ENCODE results near the gene FHDC1. TPM values are rescaled to one million over a fixed set of nuclear protein-coding genes. Genes with fewer than 3 reads are reported as not detected.

Gene FHDC1
- polyA plus RNA-seq, 2 of the 4 experiments (the other 2 are of a cell fraction): 0.08 to 0.31 TPM

DNA sequence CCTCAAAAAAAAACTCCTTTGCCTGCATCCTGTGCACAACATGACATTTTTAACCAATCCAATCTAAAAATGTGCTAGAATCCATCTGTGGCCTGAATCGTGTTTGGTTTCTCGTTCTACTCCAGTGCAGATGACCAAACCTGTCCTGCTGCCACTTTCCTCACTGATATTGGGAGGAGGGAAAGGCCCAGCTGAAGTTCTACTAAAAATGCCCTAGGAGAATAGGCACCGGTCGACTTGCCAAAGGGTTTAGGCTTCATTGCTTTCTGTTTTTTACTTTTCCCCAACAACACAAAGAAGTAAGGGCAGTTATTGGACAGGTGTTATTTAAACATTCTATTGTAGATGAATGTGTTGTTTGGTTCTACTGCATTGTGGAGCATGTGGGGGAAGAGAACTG, 7.8 kb upstream of the FHDC1 start:
- 74% methylated on average over 4 of the region's 4 CpGs for WGBS (ENCODE audit: missing lambda C conversion rate)
- no peaks in the 10 kb centered on the region for H3K9me3 ChIP-seq
- ATAC-seq (no peak), DNase-seq (ENCODE audit: low read depth in 1 of 2, low spot score in 1 of 2) (no peak), FAIRE-seq (no peak)
- H3K4me1 ChIP-seq: no peaks in the 10 kb centered on the region
- TF ChIP-seq, protein P1, sequence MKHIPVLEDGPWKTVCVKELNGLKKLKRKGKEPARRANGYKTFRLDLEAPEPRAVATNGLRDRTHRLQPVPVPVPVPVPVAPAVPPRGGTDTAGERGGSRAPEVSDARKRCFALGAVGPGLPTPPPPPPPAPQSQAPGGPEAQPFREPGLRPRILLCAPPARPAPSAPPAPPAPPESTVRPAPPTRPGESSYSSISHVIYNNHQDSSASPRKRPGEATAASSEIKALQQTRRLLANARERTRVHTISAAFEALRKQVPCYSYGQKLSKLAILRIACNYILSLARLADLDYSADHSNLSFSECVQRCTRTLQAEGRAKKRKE (CRISPR knock-in tag; IDR thresholded peaks at IDR 0.05; ENCODE audit: low read depth): no peak
- TF ChIP-seq HOXA7 (CRISPR knock-in tag; IDR thresholded peaks at IDR 0.05): no peak
- TF ChIP-seq POLR2AphosphoS2 (conservative IDR thresholded peaks at IDR 0.05; ENCODE audit: low read length): no peak
- no peak for TF ChIP-seq KDM5A (IDR thresholded peaks at IDR 0.05)
- no peak for TF ChIP-seq CEBPB (IDR thresholded peaks at IDR 0.05)
- no peak for TF ChIP-seq EHF (CRISPR knock-in tag; IDR thresholded peaks at IDR 0.05)
- TF ChIP-seq, protein P2, sequence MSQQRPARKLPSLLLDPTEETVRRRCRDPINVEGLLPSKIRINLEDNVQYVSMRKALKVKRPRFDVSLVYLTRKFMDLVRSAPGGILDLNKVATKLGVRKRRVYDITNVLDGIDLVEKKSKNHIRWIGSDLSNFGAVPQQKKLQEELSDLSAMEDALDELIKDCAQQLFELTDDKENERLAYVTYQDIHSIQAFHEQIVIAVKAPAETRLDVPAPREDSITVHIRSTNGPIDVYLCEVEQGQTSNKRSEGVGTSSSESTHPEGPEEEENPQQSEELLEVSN (IDR thresholded peaks at IDR 0.05; ENCODE audit: borderline replicate concordance, low read depth): no peak
- TF ChIP-seq PHF8 (IDR thresholded peaks at IDR 0.05; ENCODE audit: borderline replicate concordance, low read depth): no peak
- TF ChIP-seq CHD4 (IDR thresholded peaks at IDR 0.05; ENCODE audit: borderline replicate concordance): no peak
- no peak for TF ChIP-seq POLR2A (IDR thresholded peaks at IDR 0.05; ENCODE audit: low read length)
- no peak for TF ChIP-seq HDAC2 (IDR thresholded peaks at IDR 0.05)
- TF ChIP-seq, protein P3, sequence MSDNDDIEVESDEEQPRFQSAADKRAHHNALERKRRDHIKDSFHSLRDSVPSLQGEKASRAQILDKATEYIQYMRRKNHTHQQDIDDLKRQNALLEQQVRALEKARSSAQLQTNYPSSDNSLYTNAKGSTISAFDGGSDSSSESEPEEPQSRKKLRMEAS (IDR thresholded peaks at IDR 0.05): no peak
- TF ChIP-seq, protein P4, sequence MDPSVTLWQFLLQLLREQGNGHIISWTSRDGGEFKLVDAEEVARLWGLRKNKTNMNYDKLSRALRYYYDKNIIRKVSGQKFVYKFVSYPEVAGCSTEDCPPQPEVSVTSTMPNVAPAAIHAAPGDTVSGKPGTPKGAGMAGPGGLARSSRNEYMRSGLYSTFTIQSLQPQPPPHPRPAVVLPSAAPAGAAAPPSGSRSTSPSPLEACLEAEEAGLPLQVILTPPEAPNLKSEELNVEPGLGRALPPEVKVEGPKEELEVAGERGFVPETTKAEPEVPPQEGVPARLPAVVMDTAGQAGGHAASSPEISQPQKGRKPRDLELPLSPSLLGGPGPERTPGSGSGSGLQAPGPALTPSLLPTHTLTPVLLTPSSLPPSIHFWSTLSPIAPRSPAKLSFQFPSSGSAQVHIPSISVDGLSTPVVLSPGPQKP (IDR thresholded peaks at IDR 0.05; ENCODE audit: low read depth, low read length): no peak
- TF ChIP-seq HOXB13 (CRISPR knock-in tag; IDR thresholded peaks at IDR 0.05; ENCODE audit: low read depth): no peak
- TF ChIP-seq RFX5 (IDR thresholded peaks at IDR 0.05): no peak
- no peak for TF ChIP-seq FOSL2 (IDR thresholded peaks at IDR 0.05)
- TF ChIP-seq FOSL2 (CRISPR knock-in tag; IDR thresholded peaks at IDR 0.05): no peak
- no peak for TF ChIP-seq GATA3 (IDR thresholded peaks at IDR 0.05; ENCODE audit: borderline replicate concordance)
- TF ChIP-seq, protein P5, sequence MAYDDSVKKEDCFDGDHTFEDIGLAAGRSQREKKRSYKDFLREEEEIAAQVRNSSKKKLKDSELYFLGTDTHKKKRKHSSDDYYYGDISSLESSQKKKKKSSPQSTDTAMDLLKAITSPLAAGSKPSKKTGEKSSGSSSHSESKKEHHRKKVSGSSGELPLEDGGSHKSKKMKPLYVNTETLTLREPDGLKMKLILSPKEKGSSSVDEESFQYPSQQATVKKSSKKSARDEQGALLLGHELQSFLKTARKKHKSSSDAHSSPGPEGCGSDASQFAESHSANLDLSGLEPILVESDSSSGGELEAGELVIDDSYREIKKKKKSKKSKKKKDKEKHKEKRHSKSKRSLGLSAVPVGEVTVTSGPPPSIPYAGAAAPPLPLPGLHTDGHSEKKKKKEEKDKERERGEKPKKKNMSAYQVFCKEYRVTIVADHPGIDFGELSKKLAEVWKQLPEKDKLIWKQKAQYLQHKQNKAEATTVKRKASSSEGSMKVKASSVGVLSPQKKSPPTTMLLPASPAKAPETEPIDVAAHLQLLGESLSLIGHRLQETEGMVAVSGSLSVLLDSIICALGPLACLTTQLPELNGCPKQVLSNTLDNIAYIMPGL (CRISPR knock-in tag; IDR thresholded peaks at IDR 0.05; ENCODE audit: borderline replicate concordance): no peak
- TF ChIP-seq RAD21 (conservative IDR thresholded peaks at IDR 0.05 in 1 of 2, IDR thresholded peaks at IDR 0.05 in 1 of 2): no peak
- TF ChIP-seq SREBF2 (IDR thresholded peaks at IDR 0.05): no peak
- POLR2A ChIA-PET: no interaction called here
- no peak overlapping the region for H3K4me2 ChIP-seq
- no peak overlapping the region for H3K4me3 ChIP-seq
- CTCF ChIA-PET: no interaction called here
- H3K27ac ChIP-seq: no peak overlapping the region

DNA sequence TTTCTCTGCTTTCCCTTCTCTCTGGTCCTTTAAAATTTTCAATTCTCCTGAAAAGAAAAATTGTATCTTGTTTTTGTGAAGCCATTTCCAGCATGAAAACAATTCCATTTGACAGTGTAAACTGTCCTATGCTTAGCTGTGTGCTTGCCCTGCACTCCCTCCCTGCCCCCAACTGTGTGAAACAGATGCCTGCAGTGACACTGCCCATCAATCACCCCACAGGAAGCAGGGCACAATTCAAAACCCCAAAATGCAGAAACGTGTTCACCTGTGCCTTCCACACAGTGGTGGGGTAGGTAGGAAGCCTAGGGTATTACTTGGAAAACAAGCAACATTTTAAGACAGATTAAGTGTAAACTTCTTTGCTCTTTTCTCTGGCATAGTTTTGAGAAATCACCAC, 6.2 kb upstream of the FHDC1 start:
- CTCF ChIA-PET: no interaction called here
- POLR2A ChIA-PET: no interaction called here

More for the DNA sequence above, 6.2 kb upstream of the FHDC1 start:
- Histone ChIP-seq H3K4me3 (no peak overlapping the region), H3K9me3 (no peaks in the 10 kb centered on the region), H3K27ac (no peak overlapping the region), H3K4me1 (no peaks in the 10 kb centered on the region), H3K4me2 (no peak overlapping the region)
- 27% methylated on average over 1 of the region's 1 CpG for WGBS (ENCODE audit: missing lambda C conversion rate)
- FAIRE-seq (no peak), ATAC-seq (no peak), DNase-seq (ENCODE audit: low read depth in 1 of 2, low spot score in 1 of 2) (no peak)
- TF ChIP-seq BHLHE40 (IDR thresholded peaks at IDR 0.05; ENCODE audit: low read depth, low read length): no peak
- TF ChIP-seq MAZ (IDR thresholded peaks at IDR 0.05; ENCODE audit: borderline replicate concordance, low read depth, low read length): no peak
- TF ChIP-seq HOXB5 (CRISPR knock-in tag; IDR thresholded peaks at IDR 0.05): no peak
- no peak for TF ChIP-seq FOSB (CRISPR knock-in tag; IDR thresholded peaks at IDR 0.05)
- no peak for TF ChIP-seq RAD21 (conservative IDR thresholded peaks at IDR 0.05 in 1 of 2, IDR thresholded peaks at IDR 0.05 in 1 of 2)
- no peak for TF ChIP-seq HEYL (CRISPR knock-in tag; IDR thresholded peaks at IDR 0.05)

Measured in A549 (cell line).